Measurements from ENCODE around the gene ARHGEF28.

Gene ARHGEF28

DNA sequence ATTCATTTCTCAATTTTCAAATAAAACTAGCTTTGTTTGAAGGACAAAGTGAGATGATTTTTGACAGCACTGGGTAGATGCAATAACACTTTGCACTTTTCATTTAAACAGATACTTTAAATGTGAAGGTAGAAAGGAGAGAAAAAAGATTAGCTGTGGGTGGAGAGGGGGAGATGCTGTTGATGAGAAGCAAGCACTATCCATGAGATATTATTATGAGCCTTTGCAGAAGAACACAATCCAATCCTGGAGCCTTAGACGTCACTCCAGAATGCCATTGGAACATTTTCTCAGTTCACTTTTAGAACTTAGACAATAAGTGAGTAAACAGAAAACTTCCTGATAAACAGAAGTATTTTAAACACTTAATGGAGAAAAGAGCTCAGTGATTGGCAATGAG, 351.1 kb downstream of the ARHGEF28 start:
- no peak overlapping the region for H3K4ac ChIP-seq (ENCODE audit: low read depth in 1 of 2, low read length in 2 of 2)
- H3K23ac ChIP-seq (ENCODE audit: low read length in 2 of 2) = no peak overlapping the region
- no peak overlapping the region for H4K8ac ChIP-seq (ENCODE audit: low read length)
- H3K4me1 ChIP-seq (ENCODE audit: control insufficient read depth, insufficient read depth, low read depth, low read length) = no peaks in the 10 kb centered on the region
- no peak overlapping the region for H2BK5ac ChIP-seq (ENCODE audit: low read depth, low read length, poor library complexity, severe bottlenecking)
- WGBS = no CpG with 5 or more reads among the region's 1 CpG
- no peak overlapping the region for H2BK120ac ChIP-seq (ENCODE audit: low read depth, low read length)
- H3K9ac ChIP-seq (ENCODE audit: low read length) = no peak overlapping the region
- no peak for DNase-seq
- no peak overlapping the region for H2AFZ ChIP-seq (ENCODE audit: low read depth, low read length)
- H4K91ac ChIP-seq (ENCODE audit: low read length) = no peak overlapping the region
- H2AK5ac ChIP-seq (ENCODE audit: low read length, severe bottlenecking) = no peak overlapping the region
- H3K9me3 ChIP-seq (ENCODE audit: control insufficient read depth, low read length) = peaks cover 3% of the 10 kb centered on the region
- no peak overlapping the region for H3K27ac ChIP-seq (ENCODE audit: low read length, poor library complexity, severe bottlenecking)
- no peaks in the 10 kb centered on the region for H3K79me1 ChIP-seq (replicated peaks; ENCODE audit: low read length, poor library complexity, severe bottlenecking)
- no peak overlapping the region for H3K18ac ChIP-seq (ENCODE audit: low read depth in 1 of 2, low read length in 2 of 2)
- no peak overlapping the region for H3K4me2 ChIP-seq (ENCODE audit: low read length, poor library complexity, severe bottlenecking)
- peaks cover 0 to 6% of the 10 kb centered on the region in 2 experiments for H3K27me3 ChIP-seq (ENCODE audit: control insufficient read depth in 1 of 2, insufficient read depth in 1 of 2, low read length in 2 of 2)
- no peak overlapping the region for H3K14ac ChIP-seq (ENCODE audit: low read length in 2 of 2)
- H2BK12ac ChIP-seq (ENCODE audit: low read length in 2 of 2) = no peak overlapping the region
- H2BK15ac ChIP-seq (ENCODE audit: low read depth, poor library complexity, severe bottlenecking) = no peak overlapping the region
- no peak overlapping the region for H3K4me3 ChIP-seq (ENCODE audit: insufficient read depth in 1 of 2, low read depth in 1 of 2, low read length in 2 of 2)
- H3K36me3 ChIP-seq (ENCODE audit: control insufficient read depth in 1 of 2, insufficient read depth in 2 of 2, low read depth in 1 of 2, low read length in 2 of 2) = no peaks in the 10 kb centered on the region

DNA sequence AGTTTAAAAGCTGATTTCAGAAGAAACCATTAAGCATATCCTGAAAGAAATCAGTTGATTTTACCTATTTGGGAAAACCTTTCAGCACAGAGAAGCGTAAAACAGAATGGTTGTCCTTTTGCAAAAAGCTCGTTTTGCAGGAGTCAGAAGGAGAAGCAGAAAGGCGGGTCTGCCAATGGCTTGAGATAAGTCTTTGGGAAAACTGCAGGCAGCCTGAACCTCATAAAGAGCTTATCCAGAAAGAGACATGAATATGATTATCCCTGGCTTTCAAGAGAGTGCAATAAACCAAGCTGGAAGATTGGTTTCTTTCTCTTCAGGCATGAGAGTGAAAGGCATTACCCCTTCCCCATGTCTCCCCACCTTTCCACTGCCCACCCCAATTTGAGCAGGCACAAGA, 353.3 kb downstream of the ARHGEF28 start:
- Histone ChIP-seq H3K27ac (ENCODE audit: low read length, poor library complexity, severe bottlenecking) (no peak overlapping the region), H3K9me3 (ENCODE audit: control insufficient read depth, low read length) (peaks cover 3% of the 10 kb centered on the region)
- WGBS = 75% methylated on average over 3 of the region's 3 CpGs

DNA sequence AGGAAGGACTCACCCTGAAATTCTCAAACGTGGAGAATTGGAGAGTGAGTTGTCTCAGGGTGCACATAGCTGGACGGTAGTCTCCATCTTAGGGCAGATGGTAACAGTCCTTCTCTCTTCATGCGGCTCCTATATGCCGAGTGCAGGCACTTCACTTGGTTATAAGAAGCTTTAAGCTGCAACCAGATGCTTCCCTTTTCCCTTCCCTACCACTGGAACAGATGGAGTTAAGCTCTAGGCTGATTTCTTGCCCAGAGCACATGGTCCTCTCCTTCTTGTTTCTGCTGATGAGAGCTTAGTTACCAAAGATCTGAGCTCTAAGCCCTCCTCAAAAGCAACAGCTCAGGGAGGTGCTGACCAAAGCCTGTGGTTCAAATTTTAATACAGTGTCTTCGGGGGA, 355.7 kb downstream of the ARHGEF28 start:
- Histone ChIP-seq H3K4ac (ENCODE audit: low read depth in 1 of 2, low read length in 2 of 2) (no peak overlapping the region), H3K27me3 (ENCODE audit: control insufficient read depth in 1 of 2, insufficient read depth in 1 of 2, low read length in 2 of 2) (peaks cover 0 to 10% of the 10 kb centered on the region in 2 experiments), H2BK15ac (ENCODE audit: low read depth, poor library complexity, severe bottlenecking) (no peak overlapping the region), H3K18ac (ENCODE audit: low read depth in 1 of 2, low read length in 2 of 2) (no peak overlapping the region), H2AK5ac (ENCODE audit: low read length, severe bottlenecking) (no peak overlapping the region), H3K9ac (ENCODE audit: low read length) (no peak overlapping the region), H2BK5ac (ENCODE audit: low read depth, low read length, poor library complexity, severe bottlenecking) (no peak overlapping the region), H3K9me3 (ENCODE audit: control insufficient read depth, low read length) (peaks cover 3% of the 10 kb centered on the region), H3K4me2 (ENCODE audit: low read length, poor library complexity, severe bottlenecking) (no peak overlapping the region), H2AFZ (ENCODE audit: low read depth, low read length) (no peak overlapping the region), H4K91ac (ENCODE audit: low read length) (no peak overlapping the region), H3K4me3 (ENCODE audit: insufficient read depth in 1 of 2, low read depth in 1 of 2, low read length in 2 of 2) (no peak overlapping the region), H3K14ac (ENCODE audit: low read length in 2 of 2) (no peak overlapping the region), H3K23ac (ENCODE audit: low read length in 2 of 2) (no peak overlapping the region), H3K4me1 (ENCODE audit: control insufficient read depth, insufficient read depth, low read depth, low read length) (peaks cover 2% of the 10 kb centered on the region), H2BK120ac (ENCODE audit: low read depth, low read length) (no peak overlapping the region), H3K79me1 (replicated peaks; ENCODE audit: low read length, poor library complexity, severe bottlenecking) (no peaks in the 10 kb centered on the region), H4K8ac (ENCODE audit: low read length) (no peak overlapping the region), H3K36me3 (ENCODE audit: control insufficient read depth in 1 of 2, insufficient read depth in 2 of 2, low read depth in 1 of 2, low read length in 2 of 2) (no peaks in the 10 kb centered on the region), H3K27ac (ENCODE audit: low read length, poor library complexity, severe bottlenecking) (no peak overlapping the region), H2BK12ac (ENCODE audit: low read length in 2 of 2) (no peak overlapping the region)
- 90% methylated on average over 5 of the region's 5 CpGs for WGBS
- no peak for DNase-seq

More for the DNA sequence above, 353.3 kb downstream of the ARHGEF28 start:
- no peaks in the 10 kb centered on the region for H3K79me1 ChIP-seq (replicated peaks; ENCODE audit: low read length, poor library complexity, severe bottlenecking)
- H2BK12ac ChIP-seq (ENCODE audit: low read length in 2 of 2) = no peak overlapping the region
- no peak overlapping the region for H3K14ac ChIP-seq (ENCODE audit: low read length in 2 of 2)
- no peaks in the 10 kb centered on the region for H3K36me3 ChIP-seq (ENCODE audit: control insufficient read depth in 1 of 2, insufficient read depth in 2 of 2, low read depth in 1 of 2, low read length in 2 of 2)
- no peak overlapping the region for H3K4me2 ChIP-seq (ENCODE audit: low read length, poor library complexity, severe bottlenecking)
- H3K4me1 ChIP-seq (ENCODE audit: control insufficient read depth, insufficient read depth, low read depth, low read length) = peaks cover 2% of the 10 kb centered on the region
- no peak overlapping the region for H3K23ac ChIP-seq (ENCODE audit: low read length in 2 of 2)
- H3K27me3 ChIP-seq (ENCODE audit: control insufficient read depth in 1 of 2, insufficient read depth in 1 of 2, low read length in 2 of 2) = peaks cover 0 to 10% of the 10 kb centered on the region in 2 experiments
- H2BK15ac ChIP-seq (ENCODE audit: low read depth, poor library complexity, severe bottlenecking) = no peak overlapping the region
- no peak overlapping the region for H2BK120ac ChIP-seq (ENCODE audit: low read depth, low read length)
- H3K9ac ChIP-seq (ENCODE audit: low read length) = no peak overlapping the region
- H2BK5ac ChIP-seq (ENCODE audit: low read depth, low read length, poor library complexity, severe bottlenecking) = no peak overlapping the region
- no peak for DNase-seq
- H3K4me3 ChIP-seq (ENCODE audit: insufficient read depth in 1 of 2, low read depth in 1 of 2, low read length in 2 of 2) = no peak overlapping the region
- no peak overlapping the region for H3K4ac ChIP-seq (ENCODE audit: low read depth in 1 of 2, low read length in 2 of 2)
- no peak overlapping the region for H4K8ac ChIP-seq (ENCODE audit: low read length)
- H2AK5ac ChIP-seq (ENCODE audit: low read length, severe bottlenecking) = no peak overlapping the region
- H4K91ac ChIP-seq (ENCODE audit: low read length) = no peak overlapping the region
- H3K18ac ChIP-seq (ENCODE audit: low read depth in 1 of 2, low read length in 2 of 2) = no peak overlapping the region
- H2AFZ ChIP-seq (ENCODE audit: low read depth, low read length) = no peak overlapping the region

DNA sequence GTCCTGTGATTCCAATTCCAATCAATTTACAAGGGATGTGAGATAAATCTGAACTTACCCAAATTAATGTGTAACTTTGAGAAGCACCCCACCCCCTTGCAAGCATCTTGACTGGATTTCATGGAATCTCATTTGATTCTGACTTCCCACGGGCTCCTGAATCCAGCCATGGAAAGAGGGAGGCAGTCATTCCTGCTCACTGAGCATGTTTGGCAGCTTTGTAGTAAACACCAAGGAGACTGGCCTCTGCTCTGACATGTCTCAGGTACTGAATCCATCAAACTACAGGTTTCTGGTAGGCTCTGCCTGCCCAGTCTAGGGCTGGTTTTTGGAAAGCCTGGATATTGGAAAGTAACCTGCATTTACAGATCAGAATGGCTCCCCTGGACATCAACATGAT, 357.6 kb downstream of the ARHGEF28 start:
- Histone ChIP-seq H4K91ac (ENCODE audit: low read length) (no peak overlapping the region), H4K8ac (ENCODE audit: low read length) (no peak overlapping the region), H3K18ac (ENCODE audit: low read depth in 1 of 2, low read length in 2 of 2) (no peak overlapping the region), H2BK120ac (ENCODE audit: low read depth, low read length) (no peak overlapping the region), H3K4ac (ENCODE audit: low read depth in 1 of 2, low read length in 2 of 2) (no peak overlapping the region), H3K36me3 (ENCODE audit: control insufficient read depth in 1 of 2, insufficient read depth in 2 of 2, low read depth in 1 of 2, low read length in 2 of 2) (no peaks in the 10 kb centered on the region), H3K4me3 (ENCODE audit: insufficient read depth in 1 of 2, low read depth in 1 of 2, low read length in 2 of 2) (no peak overlapping the region), H2AK5ac (ENCODE audit: low read length, severe bottlenecking) (no peak overlapping the region), H2BK15ac (ENCODE audit: low read depth, poor library complexity, severe bottlenecking) (no peak overlapping the region), H2BK12ac (ENCODE audit: low read length in 2 of 2) (no peak overlapping the region), H3K79me1 (replicated peaks; ENCODE audit: low read length, poor library complexity, severe bottlenecking) (no peaks in the 10 kb centered on the region), H3K9me3 (ENCODE audit: control insufficient read depth, low read length) (peaks cover 3% of the 10 kb centered on the region), H2BK5ac (ENCODE audit: low read depth, low read length, poor library complexity, severe bottlenecking) (no peak overlapping the region), H3K4me2 (ENCODE audit: low read length, poor library complexity, severe bottlenecking) (no peak overlapping the region), H3K9ac (ENCODE audit: low read length) (no peak overlapping the region), H3K27me3 (ENCODE audit: control insufficient read depth in 1 of 2, insufficient read depth in 1 of 2, low read length in 2 of 2) (peaks cover 0 to 10% of the 10 kb centered on the region in 2 experiments), H3K23ac (ENCODE audit: low read length in 2 of 2) (no peak overlapping the region), H3K27ac (ENCODE audit: low read length, poor library complexity, severe bottlenecking) (no peak overlapping the region), H3K4me1 (ENCODE audit: control insufficient read depth, insufficient read depth, low read depth, low read length) (peaks cover 2% of the 10 kb centered on the region), H3K14ac (ENCODE audit: low read length in 2 of 2) (no peak overlapping the region), H2AFZ (ENCODE audit: low read depth, low read length) (no peak overlapping the region)
- WGBS = 73% methylated on average over 1 of the region's 1 CpG
- DNase-seq = no peak

Measured in mesenchymal stem cell (in vitro differentiated cells and primary cell).